Gastrocnemius medialis (tissue), 4 donors: ENCODE results near the gene CWC27.

Experiments used
- POLR2A ChIP-seq, 2 donors: fragments of 450-650 bp; IDR thresholded peaks; one replicate each; pipeline ENCODE4 v1.6.1; 2017; ENCODE audit warnings: antibody characterized with exemption in 2 of 2, mild to moderate bottlenecking in 2 of 2, moderate library complexity in 2 of 2
- TF ChIP-seq, protein P1 (sequence below), 5 experiments: fragments of 450-650 bp in 3 of 5; fragments of 200-600 bp in 2 of 5; sonication (generic) in 2 of 5; IDR thresholded peaks in 4 of 5; conservative IDR thresholded peaks in 1 of 5; 1 replicate in 4 of 5; 2 replicates in 1 of 5; pipeline ENCODE4 v1.5.1; 2016 to 2019; ENCODE audit warnings: antibody characterized with exemption in 5 of 5, mild to moderate bottlenecking in 3 of 5, moderate library complexity in 3 of 5

DNA sequence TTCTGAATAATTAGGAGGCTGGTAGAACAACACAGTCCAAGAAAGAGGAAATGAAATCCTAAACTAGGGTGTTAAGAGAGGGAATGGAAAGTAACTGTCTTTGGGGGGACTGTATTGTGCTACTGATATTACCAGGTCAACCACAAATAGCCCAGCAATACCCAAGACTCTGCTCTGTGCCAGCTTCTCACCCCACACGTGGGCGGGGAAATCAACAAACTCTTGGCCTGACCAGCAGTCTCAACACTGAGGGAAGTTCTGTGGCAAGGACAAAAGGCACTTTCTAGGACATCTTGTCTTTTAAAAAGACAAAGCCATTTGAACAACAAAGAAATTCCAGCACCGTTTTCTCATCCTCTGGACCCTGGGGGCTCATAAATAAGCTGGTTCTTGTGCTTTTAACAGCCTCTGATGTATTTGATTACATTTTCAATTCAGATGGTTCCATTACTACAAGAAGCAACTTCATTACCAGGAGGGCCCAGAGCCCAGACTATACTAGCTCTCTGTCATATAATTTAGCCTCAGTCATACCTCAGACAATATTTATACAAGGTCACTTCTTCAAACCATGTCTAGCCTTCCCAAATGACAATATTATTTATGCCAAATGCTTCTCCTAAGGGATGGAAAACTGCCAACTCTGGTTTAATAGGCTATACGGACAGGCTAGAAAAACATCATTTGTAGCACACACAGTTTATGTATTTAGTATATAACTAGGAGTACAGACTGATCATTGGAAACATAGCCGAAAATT is 297.8 kb downstream of the CWC27 start:
- TF ChIP-seq, protein P1, sequence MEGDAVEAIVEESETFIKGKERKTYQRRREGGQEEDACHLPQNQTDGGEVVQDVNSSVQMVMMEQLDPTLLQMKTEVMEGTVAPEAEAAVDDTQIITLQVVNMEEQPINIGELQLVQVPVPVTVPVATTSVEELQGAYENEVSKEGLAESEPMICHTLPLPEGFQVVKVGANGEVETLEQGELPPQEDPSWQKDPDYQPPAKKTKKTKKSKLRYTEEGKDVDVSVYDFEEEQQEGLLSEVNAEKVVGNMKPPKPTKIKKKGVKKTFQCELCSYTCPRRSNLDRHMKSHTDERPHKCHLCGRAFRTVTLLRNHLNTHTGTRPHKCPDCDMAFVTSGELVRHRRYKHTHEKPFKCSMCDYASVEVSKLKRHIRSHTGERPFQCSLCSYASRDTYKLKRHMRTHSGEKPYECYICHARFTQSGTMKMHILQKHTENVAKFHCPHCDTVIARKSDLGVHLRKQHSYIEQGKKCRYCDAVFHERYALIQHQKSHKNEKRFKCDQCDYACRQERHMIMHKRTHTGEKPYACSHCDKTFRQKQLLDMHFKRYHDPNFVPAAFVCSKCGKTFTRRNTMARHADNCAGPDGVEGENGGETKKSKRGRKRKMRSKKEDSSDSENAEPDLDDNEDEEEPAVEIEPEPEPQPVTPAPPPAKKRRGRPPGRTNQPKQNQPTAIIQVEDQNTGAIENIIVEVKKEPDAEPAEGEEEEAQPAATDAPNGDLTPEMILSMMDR (IDR thresholded peaks at IDR 0.05 in 4 of 5, conservative IDR thresholded peaks at IDR 0.05 in 1 of 5) = no peak
- TF ChIP-seq POLR2A (IDR thresholded peaks at IDR 0.05) = no peak
